ENCODE measurements around the gene IMMT. TPM values are rescaled to one million over a fixed set of nuclear protein-coding genes. Genes with fewer than 3 reads are reported as not detected.
A peak's percentile ranks its signal among the peaks of the same experiment; 100 is the strongest.

IMMT gene
- total RNA-seq, 1 experiment from 2014 or later = 73.1 TPM

DNA sequence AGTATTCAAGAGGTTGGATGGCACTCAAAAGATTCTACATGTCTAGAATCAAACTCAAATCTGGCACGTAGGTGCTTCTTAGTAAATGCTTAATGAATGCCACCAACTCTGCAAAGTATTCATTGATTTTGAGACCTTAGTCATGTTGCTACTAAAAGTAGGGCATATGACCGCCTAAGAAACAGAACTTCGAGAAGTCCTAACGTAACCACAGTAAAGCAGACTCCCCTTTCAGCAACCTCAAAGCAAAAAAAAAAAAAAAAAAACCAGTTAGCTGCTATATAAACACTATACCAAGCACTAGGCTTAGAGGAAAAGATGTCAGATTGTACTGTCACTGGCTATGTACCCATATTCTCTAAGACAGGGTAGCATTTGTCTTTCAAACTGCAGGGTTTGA is 55.3 kb downstream of the IMMT start:
- Histone ChIP-seq H3K27ac (no peak overlapping the region), H3K9me3 (replicated peaks) (no peaks in the 10 kb centered on the region), H3K36me3 (peaks cover 96% of the 10 kb centered on the region), H3K4me3 (no peak overlapping the region), H3K4me1 (replicated peaks) (no peaks in the 10 kb centered on the region), H3K27me3 (replicated peaks) (no peaks in the 10 kb centered on the region)
- DNase-seq (ENCODE audit: low read depth in 1 of 2, low spot score in 2 of 2) = no peak

DNA sequence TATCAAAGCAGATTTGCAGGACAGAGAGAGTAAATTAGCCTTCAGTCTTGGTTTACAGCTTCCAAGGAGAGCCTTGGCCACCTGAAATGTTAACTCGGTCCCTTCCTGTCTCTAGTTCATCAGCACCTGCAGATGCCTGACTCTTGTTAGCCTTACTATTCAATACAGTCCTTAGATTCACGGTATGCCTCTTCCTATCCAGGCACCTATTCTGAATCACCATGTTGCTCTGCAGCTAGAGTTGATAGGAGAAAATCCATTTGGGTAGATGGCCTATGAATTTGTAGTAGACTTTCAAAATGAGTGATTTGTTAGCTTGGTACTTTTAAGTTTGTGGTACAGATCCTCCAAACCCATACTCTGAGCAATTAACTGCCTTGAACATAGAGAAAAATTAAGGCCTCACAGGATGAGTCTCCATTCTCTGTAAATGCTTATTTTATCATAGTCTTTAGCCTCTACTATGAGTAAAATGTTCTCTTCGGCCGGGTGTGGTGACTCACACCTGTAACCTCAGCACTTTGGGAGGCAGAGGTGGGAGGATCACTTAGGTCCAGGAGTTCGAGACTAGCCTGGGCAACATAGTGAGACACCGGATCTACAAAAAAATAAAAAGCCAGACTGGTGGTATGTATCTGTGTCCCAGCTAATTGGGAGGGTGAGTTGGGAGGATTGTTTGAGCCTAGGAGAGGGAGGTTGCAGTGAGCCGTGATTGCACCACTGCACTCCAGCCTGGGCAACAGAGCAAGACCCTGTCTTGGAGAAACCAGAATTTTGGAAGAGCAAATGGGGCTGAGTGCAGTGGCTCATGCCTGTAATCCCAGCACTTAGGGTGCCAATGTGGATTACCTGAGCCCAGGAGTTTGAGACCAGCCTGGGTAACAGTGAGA is 56.3 kb downstream of the IMMT start:
- H3K27ac ChIP-seq = no peak overlapping the region
- no peak for DNase-seq (ENCODE audit: low read depth in 1 of 2, low spot score in 2 of 2)

DNA sequence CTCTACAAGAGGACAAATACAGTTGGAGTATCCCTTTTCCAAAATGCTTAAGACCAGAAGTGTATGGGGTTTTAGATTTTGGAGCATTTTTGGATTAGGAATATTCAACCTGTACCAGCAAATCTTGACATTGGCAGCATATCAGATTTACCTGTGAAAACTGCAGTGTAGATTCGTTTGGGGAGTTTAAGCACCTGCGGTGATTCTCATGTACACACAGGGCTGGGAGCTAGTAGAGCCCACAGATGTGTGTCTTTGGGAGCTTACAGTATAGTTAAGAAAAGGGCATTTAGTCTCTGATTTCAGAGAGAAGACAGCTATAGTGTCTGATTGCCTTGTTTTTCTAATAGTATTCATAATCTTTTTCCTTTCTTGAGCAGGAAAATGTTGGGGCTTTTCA is 59.1 kb downstream of the IMMT start:
- peaks cover 98% of the 10 kb centered on the region for H3K36me3 ChIP-seq

More for the DNA sequence above, 56.3 kb downstream of the IMMT start:
- no peaks in the 10 kb centered on the region for H3K4me1 ChIP-seq (replicated peaks)
- H3K9me3 ChIP-seq (replicated peaks) = no peaks in the 10 kb centered on the region
- peaks cover 96% of the 10 kb centered on the region for H3K36me3 ChIP-seq
- no peak overlapping the region for H3K4me3 ChIP-seq
- no peaks in the 10 kb centered on the region for H3K27me3 ChIP-seq (replicated peaks)

DNA sequence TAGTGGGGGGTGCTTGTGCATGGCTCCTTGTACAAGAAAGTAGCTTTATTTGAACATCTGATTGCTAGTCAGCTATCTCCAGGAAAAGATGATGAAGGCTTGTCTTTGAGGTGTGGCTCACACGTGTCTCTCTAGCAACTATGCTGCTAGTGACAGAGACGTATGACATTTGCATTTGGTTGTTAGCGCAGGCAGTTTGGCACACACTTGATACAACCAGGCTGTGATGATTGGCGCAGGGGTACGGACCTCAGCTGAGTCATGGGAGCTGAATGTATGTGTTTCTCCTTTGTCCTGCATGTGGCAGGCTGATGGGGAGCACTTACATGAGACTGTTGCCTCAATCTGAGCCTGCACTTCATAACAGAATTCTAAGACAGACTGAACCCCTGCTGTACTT is 59.6 kb downstream of the IMMT start:
- H3K36me3 ChIP-seq = peaks cover 98% of the 10 kb centered on the region
- H3K4me3 ChIP-seq = no peak overlapping the region
- H3K4me1 ChIP-seq (replicated peaks) = no peaks in the 10 kb centered on the region
- no peaks in the 10 kb centered on the region for H3K9me3 ChIP-seq (replicated peaks)
- no peak for DNase-seq (ENCODE audit: low read depth in 1 of 2, low spot score in 2 of 2)
- no peaks in the 10 kb centered on the region for H3K27me3 ChIP-seq (replicated peaks)
- no peak overlapping the region for H3K27ac ChIP-seq

More for the DNA sequence above, 59.1 kb downstream of the IMMT start:
- no peak overlapping the region for H3K4me3 ChIP-seq
- no peaks in the 10 kb centered on the region for H3K9me3 ChIP-seq (replicated peaks)
- DNase-seq (ENCODE audit: low read depth in 1 of 2, low spot score in 2 of 2) = no peak
- no peak overlapping the region for H3K27ac ChIP-seq
- H3K27me3 ChIP-seq (replicated peaks) = no peaks in the 10 kb centered on the region
- H3K4me1 ChIP-seq (replicated peaks) = no peaks in the 10 kb centered on the region

DNA sequence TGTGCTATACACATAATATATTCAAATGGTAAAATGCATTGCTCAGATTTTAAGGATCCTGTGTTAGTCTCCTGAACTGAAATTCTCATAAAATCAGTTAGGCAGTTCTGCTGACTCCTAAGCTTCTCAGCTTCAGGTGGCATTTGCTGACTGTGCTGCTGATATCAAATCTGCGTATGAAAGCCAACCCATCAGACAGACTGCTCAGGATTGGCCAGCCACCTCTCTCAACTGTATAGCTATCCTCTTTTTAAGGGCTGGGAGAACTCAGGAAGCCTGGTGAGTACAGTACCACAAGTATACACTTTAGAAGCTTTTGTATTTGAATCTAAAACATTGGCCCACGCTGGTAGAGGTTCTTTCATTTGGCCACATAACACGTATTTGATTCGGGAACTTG is 60.6 kb downstream of the IMMT start:
- H3K27me3 ChIP-seq (replicated peaks) = no peaks in the 10 kb centered on the region
- no peak for DNase-seq (ENCODE audit: low read depth in 1 of 2, low spot score in 2 of 2)
- peaks cover 98% of the 10 kb centered on the region for H3K36me3 ChIP-seq

DNA sequence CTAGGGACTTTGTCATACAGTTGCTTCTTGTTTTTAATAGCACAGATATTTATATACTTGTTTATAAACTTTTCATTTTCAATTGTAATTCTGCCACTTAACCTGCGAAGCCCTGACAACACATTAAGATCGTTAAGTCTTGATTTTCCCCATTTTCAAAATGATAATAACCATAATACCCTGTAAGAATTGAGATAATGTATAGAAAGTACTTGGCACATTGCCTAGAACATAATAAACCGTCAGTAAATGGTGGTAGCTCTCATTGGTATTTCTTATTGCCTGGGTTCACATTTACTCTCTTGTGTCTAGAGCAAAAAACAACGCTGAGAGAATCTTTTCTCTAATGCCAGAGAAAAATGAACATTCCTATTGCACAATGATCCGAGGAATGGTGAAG is 70.6 kb downstream of the IMMT start:
- Histone ChIP-seq H3K9me3 (replicated peaks) (no peaks in the 10 kb centered on the region), H3K36me3 (peaks cover 95% of the 10 kb centered on the region), H3K27me3 (replicated peaks) (no peaks in the 10 kb centered on the region)

More for the DNA sequence above, 60.6 kb downstream of the IMMT start:
- no peaks in the 10 kb centered on the region for H3K4me1 ChIP-seq (replicated peaks)
- no peak overlapping the region for H3K27ac ChIP-seq
- no peaks in the 10 kb centered on the region for H3K9me3 ChIP-seq (replicated peaks)
- no peak overlapping the region for H3K4me3 ChIP-seq

DNA sequence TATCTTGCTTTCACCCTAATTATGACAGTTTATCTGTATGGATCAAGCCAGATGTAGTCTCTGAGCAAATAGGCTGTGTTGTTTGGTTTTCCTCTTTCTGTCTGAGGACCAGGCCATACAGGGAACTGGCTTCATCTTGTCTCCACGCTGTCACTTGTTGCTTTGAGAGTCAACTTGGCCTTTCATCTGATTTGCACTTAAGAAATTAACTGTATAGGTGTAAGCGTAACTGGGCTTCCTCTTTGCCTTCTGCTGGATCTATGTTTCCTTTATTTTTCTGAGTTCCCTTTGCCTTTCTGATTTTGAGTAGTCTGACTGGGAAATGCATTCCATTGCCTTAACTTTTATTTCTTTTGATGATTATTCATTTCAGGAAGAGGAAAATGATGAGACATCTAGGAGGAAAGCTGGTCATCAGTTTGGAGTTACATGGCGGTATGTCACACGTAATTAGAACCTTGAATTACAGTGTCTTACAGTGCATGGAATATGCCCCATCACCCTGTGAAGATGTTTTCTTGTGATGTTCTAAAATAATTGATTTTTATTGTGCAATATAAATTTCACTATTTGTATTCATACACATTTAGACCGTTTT is 71.8 kb downstream of the IMMT start:
- no peaks in the 10 kb centered on the region for H3K9me3 ChIP-seq (replicated peaks)
- no peak overlapping the region for H3K4me3 ChIP-seq
- no peak for DNase-seq (ENCODE audit: low read depth in 1 of 2, low spot score in 2 of 2)
- no peaks in the 10 kb centered on the region for H3K27me3 ChIP-seq (replicated peaks)
- H3K4me1 ChIP-seq (replicated peaks) = no peaks in the 10 kb centered on the region
- peaks cover 95% of the 10 kb centered on the region for H3K36me3 ChIP-seq
- H3K27ac ChIP-seq = no peak overlapping the region

More for the DNA sequence above, 70.6 kb downstream of the IMMT start:
- Histone ChIP-seq H3K4me1 (replicated peaks) (no peaks in the 10 kb centered on the region), H3K27ac (no peak overlapping the region), H3K4me3 (no peak overlapping the region)
- no peak for DNase-seq (ENCODE audit: low read depth in 1 of 2, low spot score in 2 of 2)

DNA sequence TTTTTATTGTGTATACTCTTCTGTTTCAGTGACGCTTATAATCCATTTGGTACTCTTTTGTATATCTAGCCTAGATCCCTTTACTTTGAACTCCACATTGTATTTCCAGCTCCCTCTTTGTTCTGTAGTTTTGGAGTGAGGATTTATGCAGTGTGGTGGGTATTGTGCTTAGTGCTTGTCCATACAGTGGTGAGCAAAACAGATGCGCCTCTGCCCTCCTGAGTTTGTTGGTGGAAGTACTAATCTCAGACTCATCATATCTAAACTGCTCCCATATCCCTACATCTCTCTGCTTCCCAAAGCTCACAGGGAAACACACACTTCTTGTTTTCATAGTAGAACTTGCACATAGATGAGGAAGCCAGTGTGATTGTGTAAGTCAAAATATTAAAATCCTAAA is 77.1 kb downstream of the IMMT start:
- H3K27me3 ChIP-seq (replicated peaks) = no peaks in the 10 kb centered on the region
- no peaks in the 10 kb centered on the region for H3K9me3 ChIP-seq (replicated peaks)
- no peak overlapping the region for H3K4me3 ChIP-seq
- H3K4me1 ChIP-seq (replicated peaks) = peaks cover 24% of the 10 kb centered on the region
- peaks cover 86% of the 10 kb centered on the region for H3K36me3 ChIP-seq
- H3K27ac ChIP-seq = no peak overlapping the region
- DNase-seq (ENCODE audit: low read depth in 1 of 2, low spot score in 2 of 2) = no peak

DNA sequence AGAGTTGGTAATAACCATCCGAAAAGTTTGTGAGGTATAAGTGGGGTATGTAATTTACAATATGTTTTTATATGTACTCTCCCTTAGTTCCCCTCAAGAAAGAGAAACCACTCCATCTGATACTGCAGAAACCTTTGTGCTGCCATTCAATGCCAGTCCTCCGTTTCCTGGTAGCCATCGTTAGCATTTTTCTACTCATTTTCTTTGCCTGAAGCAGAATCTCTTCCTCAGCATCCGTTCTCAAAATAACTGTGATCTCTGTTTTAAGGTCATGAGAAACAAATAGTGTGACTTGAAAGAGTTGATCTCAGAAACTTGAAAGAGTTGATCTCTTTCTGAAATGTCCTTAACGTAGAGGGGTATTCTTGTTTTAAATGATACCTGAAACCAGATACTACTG is 88.2 kb downstream of the IMMT start:
- peaks cover 67% of the 10 kb centered on the region for H3K36me3 ChIP-seq
- peak overlapping the region; percentile 60 for H3K4me3 ChIP-seq
- peak overlapping the region; percentile 97 for H3K27ac ChIP-seq
- peaks cover 15% of the 10 kb centered on the region for H3K4me1 ChIP-seq (replicated peaks)
- H3K9me3 ChIP-seq (replicated peaks) = no peaks in the 10 kb centered on the region
- DNase-seq (ENCODE audit: low read depth in 1 of 2, low spot score in 2 of 2) = no peak
- no peaks in the 10 kb centered on the region for H3K27me3 ChIP-seq (replicated peaks)

DNA sequence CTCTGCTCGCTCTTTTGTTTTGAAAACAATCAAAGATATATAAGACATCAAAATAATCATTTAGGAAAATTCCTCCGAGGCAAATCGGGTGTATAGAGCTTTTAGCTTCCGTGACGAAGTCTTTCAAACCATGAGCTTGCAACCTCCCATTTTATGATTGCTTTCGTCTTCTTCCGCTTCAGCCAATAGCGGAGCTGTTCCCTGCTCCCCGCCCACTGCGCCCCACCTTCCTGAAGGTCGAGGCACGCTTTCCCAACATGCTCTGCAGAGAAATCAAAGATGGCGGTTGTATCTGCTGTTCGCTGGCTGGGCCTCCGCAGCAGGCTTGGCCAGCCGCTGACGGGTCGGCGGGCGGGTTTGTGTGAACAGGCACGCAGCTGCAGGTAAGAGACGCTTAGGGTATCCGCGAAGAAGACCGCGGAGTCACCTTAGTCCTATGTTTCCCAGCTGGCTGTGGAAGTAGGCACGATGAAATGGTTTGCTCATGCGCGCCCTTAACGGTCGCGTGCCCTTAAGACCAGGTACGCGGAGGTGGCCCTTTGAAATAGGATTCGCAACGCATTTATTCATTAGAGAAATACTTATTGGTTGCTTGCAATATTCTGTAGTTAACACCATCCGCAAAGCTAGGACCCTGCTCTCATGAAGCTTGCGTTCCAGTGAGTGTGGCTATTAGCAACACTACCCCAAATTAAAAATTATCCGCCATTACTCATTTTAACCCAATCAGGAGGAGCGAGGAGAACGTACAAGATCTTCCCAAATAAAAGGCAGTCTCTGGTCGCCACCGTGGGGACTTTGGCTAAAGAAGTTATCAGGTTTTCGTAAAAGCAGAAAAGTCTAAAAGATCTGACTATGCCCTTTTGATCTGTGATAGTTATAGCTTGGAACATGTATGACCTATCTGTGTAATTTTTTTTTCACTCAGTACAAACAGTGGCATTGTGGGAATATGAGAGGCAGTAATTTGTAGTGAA is 89.0 kb downstream of the IMMT start, which contains the start of gene PTCD3:
Gene PTCD3, plus strand, starts transcription at position 267 of the 977 bp plus-strand sequence. Its CDS starts 13 bp downstream, at position 280.
- Histone ChIP-seq H3K36me3 (peaks cover 67% of the 10 kb centered on the region), H3K27ac (peak within 1 kb of the TSS; percentile 97), H3K27me3 (replicated peaks) (no peaks in the 10 kb centered on the region), H3K9me3 (replicated peaks) (no peaks in the 10 kb centered on the region), H3K4me3 (peak within 1 kb of the TSS; percentile 60), H3K4me1 (replicated peaks) (peaks cover 15% of the 10 kb centered on the region)
- DNase-seq (ENCODE audit: low read depth in 1 of 2, low spot score in 2 of 2) = peak; percentile 96 to 98

DNA sequence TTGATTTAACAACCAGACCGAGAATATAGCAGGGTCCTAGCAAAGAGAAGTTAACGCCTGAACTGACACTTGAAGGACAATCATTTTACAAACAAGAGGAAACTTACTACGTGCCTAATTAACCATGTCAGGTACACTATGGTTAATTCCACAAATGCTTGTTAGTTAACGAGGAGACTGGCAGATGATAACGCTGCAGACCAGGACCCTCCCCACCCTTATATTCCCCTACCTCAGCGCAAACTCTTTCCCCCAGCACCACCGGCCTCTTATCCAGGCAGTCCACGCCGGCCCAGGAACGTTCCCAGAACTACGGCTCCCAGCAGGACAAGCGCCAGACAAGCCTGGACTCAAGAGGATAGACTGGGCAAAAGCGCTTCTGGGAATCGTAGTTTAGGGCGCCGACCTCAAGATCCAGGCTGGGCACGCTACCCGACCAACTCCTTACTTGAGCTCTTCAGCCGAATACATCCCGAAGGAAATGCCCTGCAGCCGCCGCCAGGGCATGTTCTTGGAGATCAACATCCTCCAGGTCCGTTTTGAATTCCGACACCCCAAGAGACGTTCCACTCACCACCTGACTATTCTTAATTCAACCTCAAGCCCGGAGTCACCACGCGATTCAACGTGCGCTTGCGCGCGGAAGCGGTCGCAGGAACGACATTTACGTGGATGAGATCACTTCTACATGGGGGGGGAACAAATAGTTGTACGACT is 89.9 kb downstream of the IMMT start, which contains the start of gene POLR1A:
Gene POLR1A, minus strand, starts transcription at position 635 of the 717 bp plus-strand sequence. Its CDS starts 110 bp downstream, at position 525.
- peak within 1 kb of the TSS; percentile 60 for H3K4me3 ChIP-seq
- H3K36me3 ChIP-seq = peaks cover 63% of the 10 kb centered on the region
- H3K27ac ChIP-seq = peak within 1 kb of the TSS; percentile 97

DNA sequence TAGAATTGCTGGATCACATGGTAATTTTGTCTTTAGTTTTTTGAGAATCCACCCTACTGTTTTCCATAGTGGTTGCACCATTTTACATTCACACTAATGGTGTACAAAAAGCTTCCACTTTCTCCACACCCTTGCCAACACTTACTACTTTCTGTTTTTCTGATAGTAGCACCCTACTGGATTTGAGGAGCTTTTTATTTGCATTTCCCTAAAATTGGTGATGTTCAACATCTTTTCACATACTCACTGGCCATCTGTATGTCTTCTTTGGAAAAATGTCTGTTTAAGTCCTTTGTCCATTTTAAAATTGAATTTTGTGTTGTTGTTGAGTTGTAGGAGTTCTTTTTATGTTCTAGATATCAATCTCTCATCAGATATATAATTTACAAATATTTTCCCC is 93.1 kb downstream of the IMMT start:
- H3K4me3 ChIP-seq = no peak overlapping the region

More for the DNA sequence above, 89.9 kb downstream of the IMMT start, which contains the start of gene POLR1A:
- DNase-seq (ENCODE audit: low read depth in 1 of 2, low spot score in 2 of 2) = peak; percentile 89 to 99
- Histone ChIP-seq H3K4me1 (replicated peaks) (peaks cover 15% of the 10 kb centered on the region), H3K27me3 (replicated peaks) (no peaks in the 10 kb centered on the region), H3K9me3 (replicated peaks) (no peaks in the 10 kb centered on the region)

DNA sequence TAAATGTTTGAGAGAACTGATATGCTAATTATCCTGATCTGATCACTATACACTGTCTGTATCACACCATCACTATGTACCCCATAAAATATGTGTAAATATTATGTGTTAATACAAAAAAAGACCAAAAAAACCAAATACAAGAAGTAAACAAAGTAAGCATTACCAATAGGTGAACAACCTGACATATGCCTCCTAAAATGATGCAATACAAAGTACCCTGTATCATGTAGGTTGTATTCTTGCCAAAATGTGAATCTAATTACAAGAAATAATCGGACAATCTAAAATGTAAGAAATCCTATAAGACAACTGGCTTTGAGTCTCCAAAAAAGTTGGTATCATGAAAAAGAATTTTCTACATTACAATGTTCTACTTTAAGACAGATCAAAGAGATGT is 97.3 kb downstream of the IMMT start:
- Histone ChIP-seq H3K27ac (no peak overlapping the region), H3K36me3 (peaks cover 77% of the 10 kb centered on the region)

More for the DNA sequence above, 93.1 kb downstream of the IMMT start:
- no peaks in the 10 kb centered on the region for H3K9me3 ChIP-seq (replicated peaks)
- peaks cover 8% of the 10 kb centered on the region for H3K4me1 ChIP-seq (replicated peaks)
- no peak for DNase-seq (ENCODE audit: low read depth in 1 of 2, low spot score in 2 of 2)
- H3K27me3 ChIP-seq (replicated peaks) = no peaks in the 10 kb centered on the region
- no peak overlapping the region for H3K27ac ChIP-seq
- H3K36me3 ChIP-seq = peaks cover 54% of the 10 kb centered on the region

More for the DNA sequence above, 97.3 kb downstream of the IMMT start:
- no peak overlapping the region for H3K4me3 ChIP-seq
- no peaks in the 10 kb centered on the region for H3K27me3 ChIP-seq (replicated peaks)
- no peaks in the 10 kb centered on the region for H3K4me1 ChIP-seq (replicated peaks)
- H3K9me3 ChIP-seq (replicated peaks) = no peaks in the 10 kb centered on the region
- no peak for DNase-seq (ENCODE audit: low read depth in 1 of 2, low spot score in 2 of 2)
